Prostate gland (tissue), 2 donors: ENCODE measurements around the gene JPT1. TPM values are rescaled to one million over a fixed set of nuclear protein-coding genes. Genes with fewer than 3 reads are reported as not detected.
"Not testable (repeated sequence)": the region's sequence is repeated elsewhere in the genome, so short reads cannot be mapped to it uniquely, and the experiment has no call there.

Experiments used
- DNase-seq: peaks from one replicate; pipeline ENCODE4 v3.0.0-alpha.2; 2019; ENCODE audit warnings: low spot score
- H3K27ac ChIP-seq, 2 donors: fragments of 200-600 bp; sonication (generic); 2 replicates each; pipeline ENCODE4 v1.5.1; 2017 to 2019
- H3K27me3 ChIP-seq: fragments of 200-600 bp; sonication (generic); replicated peaks from 2 replicates; pipeline ENCODE4 v1.5.1; 2019; ENCODE audit not compliant: insufficient read depth
- H3K36me3 ChIP-seq, 2 donors: fragments of 200-600 bp; sonication (generic); 1 replicate in 1 of 2; 2 replicates in 1 of 2; pipeline versions ENCODE4 v1.5.1 to v1.8.1; 2017 to 2019
- H3K4me1 ChIP-seq: fragments of 200-600 bp; sonication (generic); replicated peaks from 2 replicates; pipeline ENCODE4 v1.5.1; 2019
- H3K4me3 ChIP-seq, 2 donors: fragments of 200-600 bp; sonication (generic); 2 replicates each; pipeline ENCODE4 v1.5.1; 2017 to 2019
- H3K9me3 ChIP-seq: fragments of 200-600 bp; sonication (generic); 2 replicates; pipeline ENCODE4 v1.5.1; 2017
- POLR2A ChIP-seq: fragments of 450-650 bp; IDR thresholded peaks from one replicate; pipeline ENCODE4 v1.6.1; 2016; ENCODE audit warnings: antibody characterized with exemption, mild to moderate bottlenecking
- POLR2AphosphoS5 ChIP-seq: sonication (generic); formaldehyde crosslinking; IDR thresholded peaks from one replicate; pipeline ENCODE4 v1.6.1; 2017; ENCODE audit warnings: antibody characterized with exemption
- WGBS: methylation state at CpG from one replicate; pipeline ENCODE4 v1.1.5; 2018; 5-methylcytosine and 5-hydroxymethylcytosine counted together
- intact Hi-C: fragments of 100-400 bp; cut with DNase I; formaldehyde crosslinking; loops from one replicate; pipeline ENCODE4 v1.14.2; 2022
- total RNA-seq, 2 donors: library from RNA; depleted of rRNA; stranded (reverse); fragments of >200 nt; gene quantifications; one replicate each; pipeline ENCODE4 v1.1.0, GENCODE V29; 2016
- TF ChIP-seq, protein P1 (sequence below), 4 experiments: fragments of 200-600 bp in 2 of 4; fragments of 450-650 bp in 2 of 4; sonication (generic) in 2 of 4; IDR thresholded peaks; 1 replicate in 3 of 4; 2 replicates in 1 of 4; pipeline ENCODE4 v1.5.1; 2016 to 2019; ENCODE audit warnings: antibody characterized with exemption in 4 of 4, mild to moderate bottlenecking in 2 of 4, moderate library complexity in 2 of 4

The JPT1 gene
- total RNA-seq, 2 donors from 2014 or later: 97.9 to 132 TPM

GRCh38 chr17:75159196-75160031 is 5.1 kb upstream of the JPT1 start:
- intact Hi-C loops: no loop called here
- 74% methylated on average over 4 of the region's 4 CpGs for WGBS
- H3K27ac ChIP-seq: no peak overlapping the region

DNA sequence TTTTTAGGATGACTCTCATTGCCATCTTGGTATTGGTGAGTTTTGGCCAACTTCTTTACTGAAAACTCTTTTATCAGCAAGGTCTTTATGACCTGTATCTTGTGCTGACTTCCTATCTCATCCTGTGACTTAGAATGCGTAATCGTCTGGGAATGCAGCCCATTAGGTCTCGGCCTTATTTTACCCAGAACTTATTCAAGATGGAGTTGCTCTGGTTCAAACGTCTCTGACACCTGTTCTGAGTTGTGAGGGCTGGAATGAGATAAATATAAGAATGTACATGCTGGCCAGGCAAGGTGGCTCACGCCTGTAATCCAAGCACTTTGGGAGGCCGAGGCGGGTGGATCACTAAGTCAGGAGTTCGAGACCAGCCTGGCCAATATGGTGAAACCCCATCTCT is 4.2 kb upstream of the JPT1 start:
- H3K36me3 ChIP-seq, H3K27ac ChIP-seq, H3K9me3 ChIP-seq, H3K4me1 ChIP-seq, H3K4me3 ChIP-seq, intact Hi-C loops, DNase-seq, H3K27me3 ChIP-seq: not testable (repeated sequence)
- WGBS: 92% methylated on average over 8 of the region's 8 CpGs

More at GRCh38 chr17:75159196-75160031, 5.1 kb upstream of the JPT1 start:
- TF ChIP-seq, protein P1, sequence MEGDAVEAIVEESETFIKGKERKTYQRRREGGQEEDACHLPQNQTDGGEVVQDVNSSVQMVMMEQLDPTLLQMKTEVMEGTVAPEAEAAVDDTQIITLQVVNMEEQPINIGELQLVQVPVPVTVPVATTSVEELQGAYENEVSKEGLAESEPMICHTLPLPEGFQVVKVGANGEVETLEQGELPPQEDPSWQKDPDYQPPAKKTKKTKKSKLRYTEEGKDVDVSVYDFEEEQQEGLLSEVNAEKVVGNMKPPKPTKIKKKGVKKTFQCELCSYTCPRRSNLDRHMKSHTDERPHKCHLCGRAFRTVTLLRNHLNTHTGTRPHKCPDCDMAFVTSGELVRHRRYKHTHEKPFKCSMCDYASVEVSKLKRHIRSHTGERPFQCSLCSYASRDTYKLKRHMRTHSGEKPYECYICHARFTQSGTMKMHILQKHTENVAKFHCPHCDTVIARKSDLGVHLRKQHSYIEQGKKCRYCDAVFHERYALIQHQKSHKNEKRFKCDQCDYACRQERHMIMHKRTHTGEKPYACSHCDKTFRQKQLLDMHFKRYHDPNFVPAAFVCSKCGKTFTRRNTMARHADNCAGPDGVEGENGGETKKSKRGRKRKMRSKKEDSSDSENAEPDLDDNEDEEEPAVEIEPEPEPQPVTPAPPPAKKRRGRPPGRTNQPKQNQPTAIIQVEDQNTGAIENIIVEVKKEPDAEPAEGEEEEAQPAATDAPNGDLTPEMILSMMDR (IDR thresholded peaks at IDR 0.05): no peak
- Histone ChIP-seq H3K4me3 (no peak overlapping the region), H3K4me1 (no peaks in the 10 kb centered on the region), H3K9me3 (no peaks in the 10 kb centered on the region), H3K36me3 (no peaks in the 10 kb centered on the region), H3K27me3 (no peaks in the 10 kb centered on the region)
- DNase-seq: no peak

- H3K27me3 ChIP-seq: no peaks in the 10 kb centered on the region
- no peaks in the 10 kb centered on the region for H3K36me3 ChIP-seq
- intact Hi-C loops: no loop called here
- peaks cover 7% of the 10 kb centered on the region for H3K4me1 ChIP-seq
- 76% methylated on average over 3 of the region's 3 CpGs for WGBS
- H3K4me3 ChIP-seq: no peak overlapping the region
- H3K9me3 ChIP-seq: no peaks in the 10 kb centered on the region
- TF ChIP-seq, protein P1 (IDR thresholded peaks at IDR 0.05): no peak
- TF ChIP-seq POLR2A: no peak
- no peak for TF ChIP-seq POLR2AphosphoS5
- no peak for DNase-seq
- H3K27ac ChIP-seq: no peak overlapping the region
Observed at GRCh38 chr17:75155191-75155601, 884 bp upstream of the JPT1 start.

DNA sequence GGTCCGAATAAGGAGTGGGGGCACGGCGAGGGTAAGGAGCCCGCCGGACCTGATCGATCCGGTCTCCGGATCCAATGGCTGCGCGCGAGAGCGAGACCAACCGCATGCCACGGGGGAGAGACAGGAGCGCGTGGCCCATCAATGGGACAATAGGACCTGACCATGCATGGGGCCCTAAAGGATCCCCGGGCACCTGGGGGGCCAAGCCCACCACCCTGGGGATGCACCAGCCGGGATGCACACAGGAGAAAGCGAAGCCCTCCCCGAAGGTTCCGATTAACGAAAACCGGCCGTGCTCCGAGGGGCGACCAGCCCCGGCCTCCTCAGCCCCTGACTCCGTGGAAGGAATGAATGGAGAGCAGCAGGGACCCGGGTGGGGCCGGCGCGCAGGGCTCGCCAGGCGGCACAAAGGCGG is 525 bp downstream of the JPT1 start:
- no peaks in the 10 kb centered on the region for H3K36me3 ChIP-seq
- DNase-seq: no peak
- H3K4me3 ChIP-seq: peak overlapping the region; percentile 85
- H3K9me3 ChIP-seq: no peaks in the 10 kb centered on the region
- TF ChIP-seq POLR2AphosphoS5 (no peak), POLR2A (no peak)
- TF ChIP-seq, protein P1 (IDR thresholded peaks at IDR 0.05): no peak
- peaks cover 7% of the 10 kb centered on the region for H3K4me1 ChIP-seq
- WGBS: 2% methylated on average over 31 of the region's 35 CpGs
- intact Hi-C loops: no loop called here
- no peaks in the 10 kb centered on the region for H3K27me3 ChIP-seq
- peak overlapping the region; percentile 43 to 75 for H3K27ac ChIP-seq

DNA sequence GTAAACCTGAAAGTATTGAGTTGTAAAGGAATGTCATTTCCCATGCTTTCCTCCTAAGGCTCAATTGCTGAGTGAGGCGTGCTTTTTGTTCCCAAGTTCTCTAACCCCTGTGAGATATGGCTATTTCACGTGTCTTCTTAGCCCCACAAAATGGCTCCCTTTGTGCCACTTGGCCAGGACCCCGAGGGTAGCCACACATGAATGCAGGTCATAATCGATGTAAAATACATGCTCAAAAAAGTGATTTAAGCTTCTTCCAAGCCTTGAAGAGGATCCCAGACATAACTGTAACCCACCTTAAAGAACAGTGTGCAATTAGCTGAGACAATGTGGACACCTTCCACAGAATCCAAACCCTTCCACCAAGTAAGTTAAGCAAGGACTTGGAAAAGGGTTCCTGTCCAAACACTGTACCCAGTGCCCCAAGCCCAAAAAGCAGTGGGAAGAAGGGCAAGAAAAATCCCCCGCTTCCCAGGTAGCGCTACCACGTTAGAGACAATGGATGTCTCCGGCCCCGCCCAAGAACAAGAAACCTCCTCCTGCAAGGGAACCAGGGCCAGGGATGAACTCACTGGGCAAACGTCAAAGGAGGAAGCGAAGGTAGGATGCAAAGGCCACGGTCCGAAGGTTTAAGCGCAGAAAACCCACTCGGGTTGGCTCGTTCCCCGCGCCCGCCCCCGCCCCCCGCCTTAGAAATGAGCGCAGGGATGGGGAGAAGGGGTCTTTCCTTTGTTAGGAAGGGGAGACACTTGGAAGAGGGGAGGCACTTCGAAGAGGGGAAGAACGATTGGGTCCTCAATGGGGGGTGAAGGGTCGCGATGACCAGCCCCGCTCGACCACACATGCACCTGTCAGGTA is 1.2 kb downstream of the JPT1 start:
- intact Hi-C loops: no loop called here
- Histone ChIP-seq H3K27ac (peak overlapping the region; percentile 43 to 75), H3K4me3 (peak overlapping the region; percentile 85), H3K9me3 (no peaks in the 10 kb centered on the region), H3K27me3 (no peaks in the 10 kb centered on the region), H3K36me3 (no peaks in the 10 kb centered on the region), H3K4me1 (peaks cover 7% of the 10 kb centered on the region)
- TF ChIP-seq, protein P1 (IDR thresholded peaks at IDR 0.05): no peak
- TF ChIP-seq POLR2AphosphoS5: peak; percentile 14
- DNase-seq: peak; percentile 26
- 5% methylated on average over 28 of the region's 28 CpGs for WGBS
